ENCODE measurements around the gene TUBB3.
"Not testable (repeated sequence)": the region's sequence is repeated elsewhere in the genome, so short reads cannot be mapped to it uniquely, and the experiment has no call there.

Gene TUBB3

GRCh38 chr16:89914642-89915285, 8.4 kb upstream of the TUBB3 start:
- peaks cover 15% of the 10 kb centered on the region for H3K27me3 ChIP-seq (ENCODE audit: control insufficient read depth, insufficient read depth, low read length)
- H3K9ac ChIP-seq (ENCODE audit: low read length); H3K9me3 ChIP-seq (ENCODE audit: control insufficient read depth, low read length); H3K4me3 ChIP-seq (ENCODE audit: low read length); H3K36me3 ChIP-seq (ENCODE audit: control insufficient read depth, insufficient read depth, low read length): not testable (repeated sequence)
- H3K4me1 ChIP-seq (ENCODE audit: control insufficient read depth, insufficient read depth, low read length) = peaks cover 22% of the 10 kb centered on the region

- Histone ChIP-seq H3K4me1 (ENCODE audit: control insufficient read depth, insufficient read depth, low read length) (peaks cover 15% of the 10 kb centered on the region), H3K4me3 (ENCODE audit: low read length) (no peak overlapping the region), H3K27me3 (ENCODE audit: control insufficient read depth, insufficient read depth, low read length) (peaks cover 21% of the 10 kb centered on the region), H3K9me3 (ENCODE audit: control insufficient read depth, low read length) (no peaks in the 10 kb centered on the region), H3K9ac (ENCODE audit: low read length) (no peak overlapping the region), H3K36me3 (ENCODE audit: control insufficient read depth, insufficient read depth, low read length) (no peaks in the 10 kb centered on the region)
Measured at GRCh38 chr16:89915303-89916232, 7.6 kb upstream of the TUBB3 start.

- Histone ChIP-seq H3K9me3 (ENCODE audit: control insufficient read depth, low read length) (no peaks in the 10 kb centered on the region), H3K4me3 (ENCODE audit: low read length) (no peak overlapping the region), H3K36me3 (ENCODE audit: control insufficient read depth, insufficient read depth, low read length) (no peaks in the 10 kb centered on the region), H3K9ac (ENCODE audit: low read length) (no peak overlapping the region), H3K27me3 (ENCODE audit: control insufficient read depth, insufficient read depth, low read length) (peaks cover 44% of the 10 kb centered on the region), H3K4me1 (ENCODE audit: control insufficient read depth, insufficient read depth, low read length) (peaks cover 33% of the 10 kb centered on the region)
Measured at GRCh38 chr16:89917773-89918452, 5.2 kb upstream of the TUBB3 start.

GRCh38 chr16:89918453-89919347, 4.4 kb upstream of the TUBB3 start, which contains the start of gene MC1R:
MC1R (plus strand) TSS chr16:89918862; CDS start chr16:89919259, 397 bp downstream.
- Histone ChIP-seq H3K4me3 (ENCODE audit: low read length) (no peak within 1 kb of the TSS), H3K4me1 (ENCODE audit: control insufficient read depth, insufficient read depth, low read length) (peaks cover 38% of the 10 kb centered on the region), H3K9me3 (ENCODE audit: control insufficient read depth, low read length) (no peaks in the 10 kb centered on the region), H3K9ac (ENCODE audit: low read length) (no peak within 1 kb of the TSS), H3K27me3 (ENCODE audit: control insufficient read depth, insufficient read depth, low read length) (peaks cover 49% of the 10 kb centered on the region), H3K36me3 (ENCODE audit: control insufficient read depth, insufficient read depth, low read length) (no peaks in the 10 kb centered on the region)

GRCh38 chr16:89919535-89920406, 3.4 kb upstream of the TUBB3 start:
- Histone ChIP-seq H3K4me1 (ENCODE audit: control insufficient read depth, insufficient read depth, low read length) (peaks cover 42% of the 10 kb centered on the region), H3K36me3 (ENCODE audit: control insufficient read depth, insufficient read depth, low read length) (no peaks in the 10 kb centered on the region), H3K9ac (ENCODE audit: low read length) (no peak overlapping the region), H3K9me3 (ENCODE audit: control insufficient read depth, low read length) (no peaks in the 10 kb centered on the region), H3K4me3 (ENCODE audit: low read length) (no peak overlapping the region), H3K27me3 (ENCODE audit: control insufficient read depth, insufficient read depth, low read length) (peaks cover 59% of the 10 kb centered on the region)

- no peaks in the 10 kb centered on the region for H3K9me3 ChIP-seq (ENCODE audit: control insufficient read depth, low read length)
- H3K4me1 ChIP-seq (ENCODE audit: control insufficient read depth, insufficient read depth, low read length) = peaks cover 45% of the 10 kb centered on the region
- H3K9ac ChIP-seq (ENCODE audit: low read length) = no peak overlapping the region
- H3K36me3 ChIP-seq (ENCODE audit: control insufficient read depth, insufficient read depth, low read length) = no peaks in the 10 kb centered on the region
- H3K4me3 ChIP-seq (ENCODE audit: low read length) = no peak overlapping the region
- H3K27me3 ChIP-seq (ENCODE audit: control insufficient read depth, insufficient read depth, low read length) = peaks cover 68% of the 10 kb centered on the region
Measured at GRCh38 chr16:89920723-89921122, 2.4 kb upstream of the TUBB3 start.

GRCh38 chr16:89921131-89921701, 1.9 kb upstream of the TUBB3 start:
- H3K4me1 ChIP-seq (ENCODE audit: control insufficient read depth, insufficient read depth, low read length) = peaks cover 47% of the 10 kb centered on the region
- peaks cover 71% of the 10 kb centered on the region for H3K27me3 ChIP-seq (ENCODE audit: control insufficient read depth, insufficient read depth, low read length)
- H3K36me3 ChIP-seq (ENCODE audit: control insufficient read depth, insufficient read depth, low read length) = no peaks in the 10 kb centered on the region
- no peak overlapping the region for H3K4me3 ChIP-seq (ENCODE audit: low read length)
- peak overlapping the region; percentile 15 for H3K9ac ChIP-seq (ENCODE audit: low read length)
- no peaks in the 10 kb centered on the region for H3K9me3 ChIP-seq (ENCODE audit: control insufficient read depth, low read length)

- Histone ChIP-seq H3K27me3 (ENCODE audit: control insufficient read depth, insufficient read depth, low read length) (peaks cover 71% of the 10 kb centered on the region), H3K9ac (ENCODE audit: low read length) (peak overlapping the region; percentile 22), H3K36me3 (ENCODE audit: control insufficient read depth, insufficient read depth, low read length) (no peaks in the 10 kb centered on the region), H3K4me3 (ENCODE audit: low read length) (no peak overlapping the region), H3K9me3 (ENCODE audit: control insufficient read depth, low read length) (no peaks in the 10 kb centered on the region), H3K4me1 (ENCODE audit: control insufficient read depth, insufficient read depth, low read length) (peaks cover 51% of the 10 kb centered on the region)
Measured at GRCh38 chr16:89921702-89922476, 1.3 kb upstream of the TUBB3 start.

GRCh38 chr16:89922477-89922883, 662 bp upstream of the TUBB3 start:
- Histone ChIP-seq H3K9ac (ENCODE audit: low read length) (peak overlapping the region; percentile 47), H3K4me1 (ENCODE audit: control insufficient read depth, insufficient read depth, low read length) (peaks cover 51% of the 10 kb centered on the region), H3K36me3 (ENCODE audit: control insufficient read depth, insufficient read depth, low read length) (no peaks in the 10 kb centered on the region), H3K4me3 (ENCODE audit: low read length) (no peak overlapping the region), H3K27me3 (ENCODE audit: control insufficient read depth, insufficient read depth, low read length) (peaks cover 71% of the 10 kb centered on the region), H3K9me3 (ENCODE audit: control insufficient read depth, low read length) (no peaks in the 10 kb centered on the region)
